Measurements from ENCODE around the gene GRHL3.

DNA sequence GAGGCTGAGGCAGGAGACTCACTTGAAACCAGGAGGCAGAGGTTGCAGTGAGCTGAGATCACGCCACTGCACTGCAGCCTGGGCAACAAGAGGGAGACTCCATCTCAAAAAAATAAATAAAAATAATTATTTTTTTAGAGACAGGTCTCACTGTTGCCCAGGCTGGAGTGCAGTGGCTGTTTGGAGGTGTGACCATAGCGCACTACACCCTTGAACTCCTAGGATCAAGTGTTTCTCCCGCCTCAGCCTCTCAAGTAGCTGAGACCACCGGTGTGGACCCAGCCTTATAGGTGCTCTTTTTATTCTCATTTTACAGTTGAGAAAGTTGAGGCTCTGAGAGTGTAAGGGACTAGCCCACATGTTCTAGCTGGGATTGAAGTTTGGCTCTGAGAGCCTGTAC is 15.6 kb upstream of the GRHL3 start:
- no peak for TF ChIP-seq CTCF (IDR thresholded peaks at IDR 0.05)
- TF ChIP-seq POLR2A (IDR thresholded peaks at IDR 0.05) = no peak
- no peak for TF ChIP-seq EP300 (IDR thresholded peaks at IDR 0.05)
